Esophagus muscularis mucosa (tissue), 3 donors: ENCODE results near the gene LYRM1.
"Not testable (repeated sequence)": the region's sequence is repeated elsewhere in the genome, so short reads cannot be mapped to it uniquely, and the experiment has no call there.

Experiments used
- POLR2AphosphoS5 ChIP-seq, 2 donors: sonication (generic); formaldehyde crosslinking; IDR thresholded peaks; one replicate each; pipeline ENCODE4 v1.6.1; 2017; ENCODE audit warnings: antibody characterized with exemption in 2 of 2
- TF ChIP-seq, protein P1 (sequence below), 3 experiments: fragments of 200-600 bp in 2 of 3; fragments of 450-650 bp in 1 of 3; sonication (generic) in 2 of 3; IDR thresholded peaks; one replicate each; pipeline ENCODE4 v1.5.1; 2017 to 2019; ENCODE audit warnings: antibody characterized with exemption in 3 of 3, mild to moderate bottlenecking in 2 of 3, moderate library complexity in 1 of 3

DNA sequence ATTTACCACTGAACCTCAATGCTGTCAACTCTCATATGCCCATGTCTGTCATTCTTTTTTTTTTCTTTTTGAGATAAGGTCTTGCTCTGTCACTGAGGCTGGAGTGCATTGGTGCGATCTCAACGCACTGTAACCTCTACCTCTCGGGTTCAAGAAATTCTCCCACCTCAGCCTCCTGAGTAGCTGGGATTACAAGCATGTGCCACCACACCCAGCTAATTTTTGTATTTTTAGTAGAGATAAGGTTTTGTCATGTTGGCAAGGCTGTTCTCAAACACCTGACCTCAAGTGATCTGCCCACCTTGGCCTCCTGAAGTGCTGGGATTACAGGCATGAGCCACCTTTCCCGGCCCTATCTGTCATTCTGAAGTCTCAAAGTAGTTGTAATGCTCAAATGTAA is 72.6 kb downstream of the LYRM1 start:
- TF ChIP-seq, protein P1, sequence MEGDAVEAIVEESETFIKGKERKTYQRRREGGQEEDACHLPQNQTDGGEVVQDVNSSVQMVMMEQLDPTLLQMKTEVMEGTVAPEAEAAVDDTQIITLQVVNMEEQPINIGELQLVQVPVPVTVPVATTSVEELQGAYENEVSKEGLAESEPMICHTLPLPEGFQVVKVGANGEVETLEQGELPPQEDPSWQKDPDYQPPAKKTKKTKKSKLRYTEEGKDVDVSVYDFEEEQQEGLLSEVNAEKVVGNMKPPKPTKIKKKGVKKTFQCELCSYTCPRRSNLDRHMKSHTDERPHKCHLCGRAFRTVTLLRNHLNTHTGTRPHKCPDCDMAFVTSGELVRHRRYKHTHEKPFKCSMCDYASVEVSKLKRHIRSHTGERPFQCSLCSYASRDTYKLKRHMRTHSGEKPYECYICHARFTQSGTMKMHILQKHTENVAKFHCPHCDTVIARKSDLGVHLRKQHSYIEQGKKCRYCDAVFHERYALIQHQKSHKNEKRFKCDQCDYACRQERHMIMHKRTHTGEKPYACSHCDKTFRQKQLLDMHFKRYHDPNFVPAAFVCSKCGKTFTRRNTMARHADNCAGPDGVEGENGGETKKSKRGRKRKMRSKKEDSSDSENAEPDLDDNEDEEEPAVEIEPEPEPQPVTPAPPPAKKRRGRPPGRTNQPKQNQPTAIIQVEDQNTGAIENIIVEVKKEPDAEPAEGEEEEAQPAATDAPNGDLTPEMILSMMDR (IDR thresholded peaks at IDR 0.05) = not testable (repeated sequence)
- not testable (repeated sequence) for TF ChIP-seq POLR2AphosphoS5 (IDR thresholded peaks at IDR 0.05)
